HUES64 (cell line): ENCODE data around the gene SAMD4A.

Source experiments
- H3K27ac ChIP-seq: 2 replicates; pipeline ENCODE4 v1.7.0; 2013; ENCODE audit warnings: low read depth, low read length, inconsistent platforms
- H3K27me3 ChIP-seq: 2 replicates; pipeline ENCODE4 v1.6.1; 2013; ENCODE audit warnings: mild to moderate bottlenecking, low read length; ENCODE audit not compliant: insufficient read depth
- H3K36me3 ChIP-seq: 2 replicates; pipeline ENCODE4 v1.6.1; 2013; ENCODE audit warnings: mild to moderate bottlenecking, low read length; ENCODE audit not compliant: insufficient read depth
- H3K4me1 ChIP-seq: 2 replicates; pipeline ENCODE4 v1.6.1; 2013; ENCODE audit warnings: mild to moderate bottlenecking, low read length, moderate library complexity; ENCODE audit not compliant: insufficient read depth
- H3K4me3 ChIP-seq: 2 replicates; pipeline ENCODE4 v1.5.1; 2013; ENCODE audit warnings: mild to moderate bottlenecking, low read length, moderate library complexity
- H3K9ac ChIP-seq: 2 replicates; pipeline ENCODE4 v1.6.1; 2013; ENCODE audit warnings: mild to moderate bottlenecking, low read depth, low read length
- H3K9me3 ChIP-seq: 2 replicates; pipeline ENCODE4 v1.6.1; 2013; ENCODE audit warnings: low read depth, low read length; ENCODE audit not compliant: insufficient read depth
- WGBS: fragments of 150-250, 120-280 bp; methylation state at CpG from one replicate; pipeline ENCODE4 v1.1.7; 2013; ENCODE audit warnings: missing lambda C conversion rate; 5-methylcytosine and 5-hydroxymethylcytosine counted together

Gene SAMD4A

DNA sequence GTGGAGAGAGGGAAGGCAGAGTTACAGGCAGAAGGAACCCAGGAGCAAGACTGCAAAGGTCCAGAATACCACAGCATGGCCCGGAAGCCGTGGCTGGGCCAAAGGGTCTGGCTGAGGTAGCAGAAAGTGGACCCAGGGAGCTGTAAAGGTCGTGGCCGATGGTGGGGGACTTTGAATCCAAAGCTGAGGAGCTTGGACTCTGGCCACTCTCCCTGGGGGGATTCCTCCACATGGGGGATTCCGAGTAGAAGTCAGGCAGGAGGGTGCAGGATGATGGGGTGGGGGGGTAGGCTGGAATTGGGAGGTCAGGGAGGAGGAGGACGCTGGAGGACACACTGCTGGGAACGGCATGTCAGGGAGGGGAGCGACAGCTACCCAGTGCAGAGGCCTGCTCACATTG, 210.5 kb downstream of the SAMD4A start:
- Histone ChIP-seq H3K4me1 (peaks cover 11% of the 10 kb centered on the region), H3K4me3 (no peak overlapping the region), H3K9me3 (no peaks in the 10 kb centered on the region), H3K36me3 (peaks cover 5% of the 10 kb centered on the region; the same call in 1 of the 2 replicates), H3K27ac (no peak overlapping the region), H3K27me3 (no peaks in the 10 kb centered on the region), H3K9ac (no peak overlapping the region)
- whole genome bisulfite sequencing = 78% methylated on average over 8 of the region's 8 CpGs

DNA sequence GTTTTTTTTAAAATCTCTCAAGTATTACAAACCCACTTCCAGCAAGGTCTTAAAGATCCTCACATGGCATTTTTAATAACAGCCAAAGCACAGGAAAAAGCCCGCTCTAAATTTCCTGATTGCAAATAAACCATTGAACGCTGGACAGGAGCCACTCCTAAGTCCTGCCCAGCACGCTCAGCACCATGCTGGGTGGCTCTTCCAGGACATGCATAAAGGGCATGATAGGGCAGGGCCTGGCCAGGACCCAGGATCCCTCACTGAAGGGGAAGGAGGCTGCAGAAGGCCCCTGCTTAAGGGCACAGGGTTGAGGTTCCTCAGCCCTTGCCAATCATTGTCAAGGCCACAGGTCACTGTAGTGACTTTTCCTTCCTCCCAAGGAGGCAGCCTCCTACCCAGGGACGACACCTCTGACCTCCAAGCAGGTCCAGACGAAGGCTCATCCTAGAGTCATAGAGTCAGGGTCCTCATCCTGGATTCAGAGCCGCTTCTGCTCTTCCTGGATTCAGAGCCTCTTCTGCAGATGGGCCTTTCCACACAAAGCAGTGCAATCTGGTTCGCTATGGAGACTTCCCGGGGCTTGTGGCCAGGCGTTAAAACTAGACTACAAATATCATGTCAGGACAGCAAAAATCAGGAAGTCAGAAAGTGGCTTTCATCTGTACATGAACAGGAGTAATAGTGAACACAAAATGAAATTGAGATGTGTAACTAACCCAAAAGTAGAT, 211.9 kb downstream of the SAMD4A start:
- H3K9ac ChIP-seq = no peak overlapping the region
- WGBS = 90% methylated on average over 9 of the region's 9 CpGs
- H3K36me3 ChIP-seq = peaks cover 5% of the 10 kb centered on the region; the same call in 1 of the 2 replicates
- H3K4me3 ChIP-seq = no peak overlapping the region
- H3K4me1 ChIP-seq = peaks cover 1% of the 10 kb centered on the region; the same call in 1 of the 2 replicates
- H3K9me3 ChIP-seq = no peaks in the 10 kb centered on the region
- H3K27ac ChIP-seq = no peak overlapping the region
- no peaks in the 10 kb centered on the region for H3K27me3 ChIP-seq

DNA sequence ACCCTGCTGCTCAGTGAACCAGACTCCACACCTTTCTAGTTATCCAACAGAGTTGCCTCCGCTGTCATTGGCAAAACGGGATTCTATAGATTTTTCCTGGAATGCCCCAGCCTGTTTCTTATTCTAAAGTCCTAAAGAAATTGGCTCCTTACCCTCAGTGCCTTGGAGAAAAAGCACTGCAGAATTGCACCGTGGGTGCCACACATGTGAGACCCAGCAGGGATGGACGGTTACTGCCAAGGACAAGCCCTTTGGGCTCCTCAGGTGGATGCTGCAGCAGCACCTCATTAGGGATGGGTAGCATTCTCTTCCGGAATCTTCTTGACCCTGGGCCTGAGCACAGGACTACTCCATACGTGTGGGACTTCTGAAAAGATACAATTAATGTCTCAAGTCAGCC, 214.2 kb downstream of the SAMD4A start:
- Histone ChIP-seq H3K9me3 (no peaks in the 10 kb centered on the region), H3K36me3 (peaks cover 14% of the 10 kb centered on the region; the same call in 1 of the 2 replicates), H3K9ac (no peak overlapping the region), H3K27me3 (no peaks in the 10 kb centered on the region), H3K27ac (no peak overlapping the region), H3K4me3 (no peak overlapping the region), H3K4me1 (no peaks in the 10 kb centered on the region)
- 91% methylated on average over 6 of the region's 6 CpGs for WGBS

DNA sequence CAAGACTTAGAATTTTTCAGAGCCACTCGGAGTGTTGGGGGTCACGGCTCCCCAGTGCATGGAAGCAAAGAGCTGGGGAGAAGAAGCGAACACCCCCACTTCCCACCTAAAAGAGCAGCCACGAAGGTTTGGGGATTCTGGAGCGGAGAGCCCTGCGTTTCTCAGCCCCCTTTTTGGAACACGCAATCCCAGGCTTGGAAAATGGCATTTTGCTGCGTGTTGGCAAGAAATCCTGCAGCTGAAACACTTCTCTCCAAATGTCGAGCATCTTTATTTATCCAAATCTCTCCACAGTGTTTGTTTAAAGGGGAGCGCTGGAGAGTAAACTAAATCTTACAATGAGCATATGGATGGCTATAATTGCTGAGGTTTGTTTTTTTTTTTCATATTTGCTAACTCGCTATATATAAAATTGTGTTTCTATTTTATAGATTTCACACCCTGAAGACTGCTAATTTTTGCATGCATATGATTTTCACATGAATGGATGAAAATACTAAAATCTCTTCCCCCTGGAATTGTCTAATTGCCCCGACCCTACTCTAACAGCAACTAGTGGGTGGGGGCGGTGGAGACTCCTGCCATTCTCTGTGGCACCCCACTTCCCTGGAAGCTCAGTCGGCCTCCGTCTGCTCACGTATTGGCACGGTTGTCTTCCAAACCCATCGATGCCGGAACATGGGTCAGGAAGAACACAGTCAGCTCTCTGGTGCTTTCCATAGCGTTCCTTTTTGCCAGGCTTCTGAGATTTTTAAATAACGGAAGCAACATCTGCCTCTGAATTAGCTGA, 215.2 kb downstream of the SAMD4A start:
- Histone ChIP-seq H3K9me3 (no peaks in the 10 kb centered on the region), H3K4me1 (no peaks in the 10 kb centered on the region; the same call in 1 of the 2 replicates), H3K4me3 (no peak overlapping the region), H3K27me3 (no peaks in the 10 kb centered on the region), H3K9ac (no peak overlapping the region), H3K36me3 (peaks cover 14% of the 10 kb centered on the region; the same call in 1 of the 2 replicates), H3K27ac (no peak overlapping the region)
- WGBS = 95% methylated on average over 19 of the region's 21 CpGs

DNA sequence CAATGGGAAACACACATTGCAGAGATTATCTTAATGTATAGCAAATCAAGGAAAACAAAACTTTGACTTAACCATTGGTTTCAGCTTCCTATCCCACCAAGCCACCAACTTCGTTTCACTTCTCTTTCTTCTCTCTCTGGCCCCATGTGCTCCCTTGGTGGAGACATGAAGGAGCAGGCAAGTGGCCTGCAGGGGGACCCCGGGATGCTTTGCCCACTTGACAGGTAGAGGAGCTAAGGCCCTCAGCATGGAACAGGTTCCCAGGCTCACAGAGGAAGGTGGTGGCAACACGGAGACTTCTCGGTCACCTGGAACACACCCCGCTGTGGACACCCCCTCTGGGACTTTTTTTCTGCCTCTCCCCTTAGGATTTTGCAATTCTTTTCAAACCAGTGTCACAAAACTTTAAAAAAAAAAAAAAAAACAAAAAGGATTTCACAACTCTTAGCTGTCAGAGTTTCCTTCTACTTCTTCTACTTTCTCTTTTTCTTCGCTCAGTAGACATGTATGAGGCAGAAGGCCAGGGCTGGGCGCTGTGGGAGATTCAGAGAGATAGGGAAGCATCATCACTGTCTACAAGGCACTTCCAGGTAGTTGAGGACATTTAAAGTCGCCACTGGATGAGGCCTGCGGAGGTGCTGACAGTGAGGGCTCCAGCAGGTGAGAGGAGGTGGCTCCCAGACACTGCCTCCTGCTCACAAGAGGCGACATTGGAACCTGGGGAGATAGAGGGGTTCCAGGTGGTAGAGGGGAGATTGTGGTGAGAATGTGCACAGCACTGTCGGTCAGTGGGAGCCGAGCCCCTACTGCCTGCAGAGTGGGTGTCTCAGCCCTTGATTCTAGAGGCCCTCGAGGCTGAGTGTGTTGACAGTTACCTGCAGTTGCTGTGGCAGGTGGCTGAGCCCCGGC, 216.1 kb downstream of the SAMD4A start:
- no peaks in the 10 kb centered on the region for H3K9me3 ChIP-seq
- no peak overlapping the region for H3K27ac ChIP-seq
- 89% methylated on average over 14 of the region's 14 CpGs for WGBS
- H3K36me3 ChIP-seq = peaks cover 14% of the 10 kb centered on the region; the same call in 1 of the 2 replicates
- H3K9ac ChIP-seq = no peak overlapping the region
- H3K4me1 ChIP-seq = no peaks in the 10 kb centered on the region; the same call in 1 of the 2 replicates
- no peaks in the 10 kb centered on the region for H3K27me3 ChIP-seq
- no peak overlapping the region for H3K4me3 ChIP-seq

DNA sequence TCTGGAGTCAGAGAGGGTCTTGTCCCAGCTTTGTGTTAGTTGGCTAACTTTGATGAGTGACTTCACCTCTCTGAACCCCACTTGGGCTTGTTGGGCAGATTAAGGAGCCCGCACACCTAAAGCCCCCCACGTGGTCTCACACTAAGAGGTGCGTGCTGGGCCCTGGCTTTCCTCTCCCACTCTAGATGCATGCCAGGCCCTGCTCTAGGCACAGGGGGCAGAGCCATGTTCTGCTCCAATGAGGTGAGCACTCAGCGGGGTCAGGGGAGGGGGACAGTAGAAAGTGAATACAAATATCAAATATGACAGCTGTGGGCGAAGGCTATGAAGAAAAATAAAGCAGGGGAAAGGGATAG, 216.7 kb downstream of the SAMD4A start:
- H3K36me3 ChIP-seq = peaks cover 14% of the 10 kb centered on the region; the same call in 1 of the 2 replicates
- no peak overlapping the region for H3K4me3 ChIP-seq
- 95% methylated on average over 5 of the region's 5 CpGs for WGBS
- H3K27me3 ChIP-seq = no peaks in the 10 kb centered on the region
- H3K9ac ChIP-seq = no peak overlapping the region
- H3K27ac ChIP-seq = no peak overlapping the region
- H3K4me1 ChIP-seq = no peaks in the 10 kb centered on the region; the same call in 1 of the 2 replicates
- no peaks in the 10 kb centered on the region for H3K9me3 ChIP-seq

DNA sequence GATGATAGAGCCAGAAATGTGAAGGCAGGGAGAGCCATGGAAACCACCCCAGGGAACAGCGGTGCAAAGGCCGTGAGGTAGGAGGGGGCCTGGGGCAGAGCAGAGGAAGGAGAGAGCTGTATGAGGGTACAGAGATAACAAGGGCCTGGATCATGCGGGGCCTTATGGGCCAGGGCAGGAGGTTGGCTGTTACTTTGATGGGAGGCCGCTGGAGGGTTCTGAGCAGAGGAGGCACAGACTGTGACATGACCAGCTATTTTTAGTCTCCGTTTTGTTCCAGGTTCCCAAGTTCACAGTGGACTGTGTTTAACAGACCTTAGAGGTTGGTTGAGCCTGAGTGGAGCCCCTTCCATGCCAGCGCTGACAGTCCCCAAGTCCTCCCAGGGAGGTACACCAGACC, 217.1 kb downstream of the SAMD4A start:
- Histone ChIP-seq H3K9me3 (no peaks in the 10 kb centered on the region), H3K27me3 (no peaks in the 10 kb centered on the region), H3K27ac (no peak overlapping the region), H3K4me3 (no peak overlapping the region), H3K36me3 (peaks cover 11% of the 10 kb centered on the region; the same call in 1 of the 2 replicates), H3K4me1 (no peaks in the 10 kb centered on the region; the same call in 1 of the 2 replicates), H3K9ac (no peak overlapping the region)
- 95% methylated on average over 6 of the region's 6 CpGs for WGBS

DNA sequence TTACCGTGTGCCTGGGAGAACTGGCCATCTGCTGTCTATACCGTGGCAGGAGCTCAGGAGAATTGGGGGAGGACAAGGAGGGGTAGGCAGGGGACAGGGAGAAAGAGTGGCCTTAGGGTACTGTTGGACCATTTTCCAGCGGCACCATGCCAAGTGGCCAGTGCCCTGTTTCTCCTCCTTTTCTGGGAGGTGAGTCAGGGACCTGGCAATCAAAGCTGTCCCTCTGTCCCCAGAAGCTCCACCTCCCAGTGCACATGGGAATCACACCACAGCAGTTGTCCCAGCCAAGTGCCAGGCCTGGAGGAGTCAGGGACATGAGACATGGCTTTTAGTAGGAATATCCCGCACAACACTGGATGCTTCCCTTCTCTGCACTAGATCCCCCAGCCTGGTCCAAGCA, 217.7 kb downstream of the SAMD4A start:
- no peak overlapping the region for H3K4me3 ChIP-seq
- no peak overlapping the region for H3K27ac ChIP-seq
- H3K4me1 ChIP-seq = no peaks in the 10 kb centered on the region; the same call in 1 of the 2 replicates
- H3K9ac ChIP-seq = no peak overlapping the region
- peaks cover 11% of the 10 kb centered on the region; the same call in 1 of the 2 replicates for H3K36me3 ChIP-seq
- H3K9me3 ChIP-seq = no peaks in the 10 kb centered on the region
- no peaks in the 10 kb centered on the region for H3K27me3 ChIP-seq
- WGBS = 95% methylated on average over 4 of the region's 4 CpGs

DNA sequence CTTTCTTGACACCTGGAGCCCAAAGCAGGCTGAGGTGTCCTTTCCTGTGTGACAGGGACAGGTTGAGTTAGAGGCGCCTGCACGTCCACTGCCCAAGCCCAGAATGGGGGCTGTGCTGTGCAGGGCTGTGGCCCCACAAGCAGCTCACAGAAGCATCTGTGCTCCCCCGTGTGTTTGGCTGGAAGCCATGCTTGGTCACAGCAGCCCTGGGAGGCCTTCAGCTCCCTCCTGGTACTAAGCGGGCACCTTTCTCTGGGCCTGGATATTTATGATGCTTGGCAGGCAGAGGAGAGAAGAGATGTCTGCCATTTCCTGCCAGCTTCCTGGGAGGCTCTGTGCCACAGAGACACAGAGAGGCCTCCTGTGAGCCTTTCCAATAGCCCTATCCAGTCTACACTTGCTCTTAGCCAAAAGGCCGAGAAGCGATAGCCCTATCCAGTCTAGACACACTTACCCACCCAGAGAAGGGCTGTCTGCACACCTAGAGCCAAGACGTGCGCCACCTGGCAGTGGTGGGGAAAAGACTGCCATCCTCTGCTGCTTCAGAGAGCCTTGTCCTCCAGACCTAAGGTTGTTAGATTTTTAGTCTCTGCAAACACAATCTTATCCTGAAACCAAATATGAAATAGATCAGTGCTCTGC, 218.3 kb downstream of the SAMD4A start:
- no peaks in the 10 kb centered on the region for H3K9me3 ChIP-seq
- H3K27ac ChIP-seq = no peak overlapping the region
- no peak overlapping the region for H3K4me3 ChIP-seq
- H3K9ac ChIP-seq = no peak overlapping the region
- no peaks in the 10 kb centered on the region for H3K27me3 ChIP-seq
- WGBS = 94% methylated on average over 8 of the region's 8 CpGs
- H3K36me3 ChIP-seq = 0 out of 2 replicates have a peak, but pooled peaks cover 17% of the 10 kb centered on the region
- H3K4me1 ChIP-seq = no peaks in the 10 kb centered on the region; the same call in 1 of the 2 replicates
